Ovary (tissue), 3 donors: ENCODE data around the gene MUSK.

ENCODE experiments used
- EP300 ChIP-seq: sonication (generic); formaldehyde crosslinking; IDR thresholded peaks from one replicate; pipeline ENCODE4 v1.6.1; 2017; ENCODE audit warnings: antibody characterized with exemption
- POLR2A ChIP-seq: fragments of 450-650 bp; IDR thresholded peaks from one replicate; pipeline ENCODE4 v1.6.1; 2017; ENCODE audit warnings: antibody characterized with exemption, mild to moderate bottlenecking, moderate library complexity
- TF ChIP-seq, protein P1 (sequence below), 3 donors: fragments of 450-650 bp in 2 of 3; fragments of 200-600 bp in 1 of 3; IDR thresholded peaks; one replicate each; pipeline versions ENCODE4 v1.5.1 to v1.8.0; 2016 to 2022; ENCODE audit warnings: antibody characterized with exemption in 3 of 3, mild to moderate bottlenecking in 1 of 3
- donor health status: DM: no; HTN: no; CAD: no.

DNA sequence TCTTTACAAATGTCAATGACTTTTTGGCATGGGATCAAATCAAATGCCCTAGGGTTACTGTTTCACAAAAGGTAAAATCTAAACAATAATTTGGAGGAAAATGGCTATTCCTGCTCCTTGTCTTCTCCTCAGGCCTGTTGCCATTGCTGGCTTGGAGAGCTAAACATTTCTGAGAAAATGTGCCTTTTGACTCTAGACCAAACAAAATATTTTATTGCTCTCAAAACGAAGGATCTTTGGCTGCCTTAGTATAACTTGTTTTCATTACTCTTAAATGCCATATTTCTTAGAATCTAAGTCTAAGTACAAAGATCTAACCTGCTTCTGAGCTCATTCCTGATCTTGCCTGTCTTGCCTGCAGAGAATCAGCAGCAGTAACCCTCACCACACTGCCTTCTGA is 116.6 kb downstream of the MUSK start:
- TF ChIP-seq, protein P1, sequence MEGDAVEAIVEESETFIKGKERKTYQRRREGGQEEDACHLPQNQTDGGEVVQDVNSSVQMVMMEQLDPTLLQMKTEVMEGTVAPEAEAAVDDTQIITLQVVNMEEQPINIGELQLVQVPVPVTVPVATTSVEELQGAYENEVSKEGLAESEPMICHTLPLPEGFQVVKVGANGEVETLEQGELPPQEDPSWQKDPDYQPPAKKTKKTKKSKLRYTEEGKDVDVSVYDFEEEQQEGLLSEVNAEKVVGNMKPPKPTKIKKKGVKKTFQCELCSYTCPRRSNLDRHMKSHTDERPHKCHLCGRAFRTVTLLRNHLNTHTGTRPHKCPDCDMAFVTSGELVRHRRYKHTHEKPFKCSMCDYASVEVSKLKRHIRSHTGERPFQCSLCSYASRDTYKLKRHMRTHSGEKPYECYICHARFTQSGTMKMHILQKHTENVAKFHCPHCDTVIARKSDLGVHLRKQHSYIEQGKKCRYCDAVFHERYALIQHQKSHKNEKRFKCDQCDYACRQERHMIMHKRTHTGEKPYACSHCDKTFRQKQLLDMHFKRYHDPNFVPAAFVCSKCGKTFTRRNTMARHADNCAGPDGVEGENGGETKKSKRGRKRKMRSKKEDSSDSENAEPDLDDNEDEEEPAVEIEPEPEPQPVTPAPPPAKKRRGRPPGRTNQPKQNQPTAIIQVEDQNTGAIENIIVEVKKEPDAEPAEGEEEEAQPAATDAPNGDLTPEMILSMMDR (IDR thresholded peaks at IDR 0.05): no peak
- TF ChIP-seq POLR2A (no peak), EP300 (no peak)
